Hepatocyte (in vitro differentiated cells): Measurements from ENCODE around the gene MKRN2. TPM values are rescaled to one million over a fixed set of nuclear protein-coding genes. Genes with fewer than 3 reads are reported as not detected.

Source experiments
- DNase-seq: peaks from one replicate; pipeline ENCODE4 v3.0.0-alpha.2; 2016; ENCODE audit warnings: low spot score
- H2AFZ ChIP-seq: fragments of 200-600 bp; sonication (generic); 2 replicates; pipeline ENCODE4 v1.6.0; 2016; ENCODE audit warnings: antibody characterized with exemption, mild to moderate bottlenecking
- H3K27ac ChIP-seq: fragments of 200-600 bp; sonication (generic); 2 replicates; pipeline ENCODE4 v1.5.1; 2016; ENCODE audit warnings: mild to moderate bottlenecking
- H3K27me3 ChIP-seq: fragments of 200-600 bp; sonication (generic); 2 replicates; pipeline ENCODE4 v1.6.1; 2016
- H3K36me3 ChIP-seq: fragments of 200-600 bp; sonication (generic); replicated peaks from 2 replicates; pipeline ENCODE4 v1.5.1; 2016; ENCODE audit warnings: low read depth; ENCODE audit not compliant: insufficient read depth
- H3K4me1 ChIP-seq: fragments of 200-600 bp; sonication (generic); 2 replicates; pipeline ENCODE4 v1.5.1; 2016; ENCODE audit warnings: mild to moderate bottlenecking, moderate library complexity; ENCODE audit not compliant: insufficient read depth
- H3K4me2 ChIP-seq: fragments of 200-600 bp; sonication (generic); 2 replicates; pipeline ENCODE4 v1.6.0; 2016
- H3K4me3 ChIP-seq: fragments of 200-600 bp; sonication (generic); 2 replicates; pipeline ENCODE4 v1.5.1; 2016; ENCODE audit warnings: mild to moderate bottlenecking
- H3K79me2 ChIP-seq: fragments of 200-600 bp; sonication (generic); 2 replicates; pipeline ENCODE4 v1.6.0; 2017; ENCODE audit warnings: mild to moderate bottlenecking
- H3K9me2 ChIP-seq: fragments of 200-600 bp; sonication (generic); replicated peaks from 2 replicates; pipeline ENCODE4 v1.6.0; 2017; ENCODE audit warnings: mild to moderate bottlenecking; ENCODE audit not compliant: insufficient read depth
- H3K9me3 ChIP-seq: fragments of 200-600 bp; sonication (generic); 2 replicates; pipeline ENCODE4 v1.5.1; 2016; ENCODE audit warnings: low read depth, mild to moderate bottlenecking
- H4K20me1 ChIP-seq: fragments of 200-600 bp; sonication (generic); 2 replicates; pipeline ENCODE4 v1.6.0; 2016; ENCODE audit warnings: mild to moderate bottlenecking; ENCODE audit not compliant: insufficient read depth, poor library complexity, severe bottlenecking
- CTCF ChIP-seq: fragments of 200-600 bp; sonication (generic); IDR thresholded peaks from 2 replicates; pipeline ENCODE4 v1.5.1; 2016; ENCODE audit warnings: antibody characterized with exemption, mild to moderate bottlenecking; ENCODE audit not compliant: poor library complexity
- EZH2 ChIP-seq: fragments of 200-600 bp; sonication (generic); IDR thresholded peaks from 2 replicates; pipeline ENCODE4 v1.6.1; 2016; ENCODE audit warnings: antibody characterized with exemption, mild to moderate bottlenecking, borderline replicate concordance
- EZH2phosphoT487 ChIP-seq: fragments of 200-600 bp; sonication (generic); IDR thresholded peaks from one replicate; pipeline ENCODE4 v1.6.1; 2018; ENCODE audit warnings: antibody characterized with exemption, mild to moderate bottlenecking, low read depth, moderate library complexity; ENCODE audit not compliant: unreplicated experiment, severe bottlenecking
- WGBS: methylation state at CpG from one replicate; pipeline ENCODE4 v1.1.6; 2016; ENCODE audit warnings: low lambda C conversion rate; ENCODE audit errors: missing lambda C conversion rate; 5-methylcytosine and 5-hydroxymethylcytosine counted together
- polyA plus RNA-seq: library from polyadenylated mRNA; unstranded; fragments of >200 nt; fragmentation: Nextera tagmentation; extraction: Ambion mirVana; gene quantifications from 2 replicates; pipeline ENCODE4 v1.2.1, GENCODE V29; 2016
- total RNA-seq: library from RNA; depleted of rRNA; stranded (reverse); fragments of >200 nt; gene quantifications from 2 replicates; pipeline ENCODE4 v1.2.3, GENCODE V29; 2014

MKRN2 gene
- total and polyA plus RNA-seq, 2 experiments from 2014 or later: 22.6 to 30.1 TPM

GRCh38 chr3:12618426-12618825, 61.5 kb downstream of the MKRN2 start:
- no peaks in the 10 kb centered on the region for H3K9me3 ChIP-seq
- H3K4me2 ChIP-seq: no peak overlapping the region
- peaks cover 71% of the 10 kb centered on the region for H4K20me1 ChIP-seq
- 95% methylated on average over 6 of the region's 6 CpGs for WGBS
- TF ChIP-seq EZH2 (no peak), EZH2phosphoT487 (no peak), CTCF (no peak)
- H3K27me3 ChIP-seq: no peaks in the 10 kb centered on the region
- no peaks in the 10 kb centered on the region for H3K9me2 ChIP-seq
- H3K36me3 ChIP-seq: no peaks in the 10 kb centered on the region
- no peak overlapping the region for H2AFZ ChIP-seq
- H3K4me1 ChIP-seq: peaks cover 7% of the 10 kb centered on the region
- peaks cover 99% of the 10 kb centered on the region for H3K79me2 ChIP-seq
- H3K4me3 ChIP-seq: no peak overlapping the region
- DNase-seq: no peak
- no peak overlapping the region for H3K27ac ChIP-seq

- no peak overlapping the region for H3K27ac ChIP-seq
- WGBS: 97% methylated on average over 6 of the region's 6 CpGs
Measured at GRCh38 chr3:12620305-12620704, 63.4 kb downstream of the MKRN2 start.

GRCh38 chr3:12620729-12621128, 63.8 kb downstream of the MKRN2 start:
- Histone ChIP-seq H4K20me1 (peaks cover 87% of the 10 kb centered on the region), H3K4me3 (no peak overlapping the region)
- no peak for TF ChIP-seq EZH2phosphoT487
- no peak for TF ChIP-seq EZH2
- no peak for TF ChIP-seq CTCF

More at GRCh38 chr3:12620305-12620704, 63.4 kb downstream of the MKRN2 start:
- H3K4me2 ChIP-seq: no peak overlapping the region
- H4K20me1 ChIP-seq: peaks cover 86% of the 10 kb centered on the region
- H3K9me3 ChIP-seq: no peaks in the 10 kb centered on the region
- no peak overlapping the region for H2AFZ ChIP-seq
- peaks cover 7% of the 10 kb centered on the region for H3K4me1 ChIP-seq
- H3K9me2 ChIP-seq: no peaks in the 10 kb centered on the region
- H3K4me3 ChIP-seq: no peak overlapping the region
- peaks cover 99% of the 10 kb centered on the region for H3K79me2 ChIP-seq
- no peaks in the 10 kb centered on the region for H3K36me3 ChIP-seq
- DNase-seq: no peak
- TF ChIP-seq CTCF: no peak
- TF ChIP-seq EZH2: no peak
- no peak for TF ChIP-seq EZH2phosphoT487
- H3K27me3 ChIP-seq: no peaks in the 10 kb centered on the region

GRCh38 chr3:12622335-12622734, 65.4 kb downstream of the MKRN2 start:
- H3K36me3 ChIP-seq: no peaks in the 10 kb centered on the region
- no peaks in the 10 kb centered on the region for H3K27me3 ChIP-seq
- no peak overlapping the region for H3K4me2 ChIP-seq
- H3K27ac ChIP-seq: no peak overlapping the region
- no peak overlapping the region for H3K4me3 ChIP-seq
- H3K79me2 ChIP-seq: peaks cover 99% of the 10 kb centered on the region
- no peak for TF ChIP-seq EZH2phosphoT487
- no peaks in the 10 kb centered on the region for H3K9me3 ChIP-seq
- no peaks in the 10 kb centered on the region for H3K9me2 ChIP-seq
- no peak overlapping the region for H2AFZ ChIP-seq
- H3K4me1 ChIP-seq: peaks cover 9% of the 10 kb centered on the region
- DNase-seq: no peak
- 76% methylated on average over 4 of the region's 4 CpGs for WGBS
- peaks cover 90% of the 10 kb centered on the region for H4K20me1 ChIP-seq

More at GRCh38 chr3:12620729-12621128, 63.8 kb downstream of the MKRN2 start:
- Histone ChIP-seq H3K27me3 (no peaks in the 10 kb centered on the region), H3K79me2 (peaks cover 99% of the 10 kb centered on the region), H3K36me3 (no peaks in the 10 kb centered on the region), H3K9me3 (no peaks in the 10 kb centered on the region), H3K4me2 (no peak overlapping the region), H3K4me1 (peaks cover 7% of the 10 kb centered on the region), H3K27ac (no peak overlapping the region), H3K9me2 (no peaks in the 10 kb centered on the region), H2AFZ (no peak overlapping the region)
- no peak for DNase-seq
